ENCODE results near the gene DUS1L.

Gene DUS1L

GRCh38 chr17:82087961-82088837 is 22.6 kb upstream of the DUS1L start:
- no peak for DNase-seq (ENCODE audit: low read depth)
- H3K4me3 ChIP-seq (ENCODE audit: low read length) = no peak overlapping the region
- no peak for TF ChIP-seq CTCF (IDR thresholded peaks at IDR 0.05; ENCODE audit: insufficient read depth, low read depth, low read length, missing control alignments)

GRCh38 chr17:82086941-82087906 is 21.6 kb upstream of the DUS1L start:
- DNase-seq (ENCODE audit: low read depth) = no peak
- H3K4me3 ChIP-seq (ENCODE audit: low read length) = no peak overlapping the region
- no peak for TF ChIP-seq CTCF (IDR thresholded peaks at IDR 0.05; ENCODE audit: insufficient read depth, low read depth, low read length, missing control alignments)

GRCh38 chr17:82085931-82086764 is 20.5 kb upstream of the DUS1L start:
- no peak for TF ChIP-seq CTCF (IDR thresholded peaks at IDR 0.05; ENCODE audit: insufficient read depth, low read depth, low read length, missing control alignments)
- no peak for DNase-seq (ENCODE audit: low read depth)
- no peak overlapping the region for H3K4me3 ChIP-seq (ENCODE audit: low read length)

- no peak for DNase-seq (ENCODE audit: low read depth)
- TF ChIP-seq CTCF (IDR thresholded peaks at IDR 0.05; ENCODE audit: insufficient read depth, low read depth, low read length, missing control alignments) = no peak
- H3K4me3 ChIP-seq (ENCODE audit: low read length) = no peak overlapping the region
Observed at GRCh38 chr17:82085031-82085861, 19.6 kb upstream of the DUS1L start.

GRCh38 chr17:82084373-82085030 is 18.9 kb upstream of the DUS1L start:
- DNase-seq (ENCODE audit: low read depth) = no peak
- no peak for TF ChIP-seq CTCF (IDR thresholded peaks at IDR 0.05; ENCODE audit: insufficient read depth, low read depth, low read length, missing control alignments)
- H3K4me3 ChIP-seq (ENCODE audit: low read length) = no peak overlapping the region
